ENCODE data around the gene EXT2.

The EXT2 gene

GRCh38 chr11:44083433-44083832 lies 12.0 kb upstream of the EXT2 start:
- Histone ChIP-seq H3K4me1 (ENCODE audit: control insufficient read depth, low read length) (no peaks in the 10 kb centered on the region), H3K27me3 (ENCODE audit: control insufficient read depth, low read length) (no peaks in the 10 kb centered on the region), H3K27ac (ENCODE audit: low read depth, low read length) (no peak overlapping the region), H3K9me2 (replicated peaks; ENCODE audit: control insufficient read depth, low read length) (no peaks in the 10 kb centered on the region), H3K79me2 (ENCODE audit: control insufficient read depth, low read length) (no peaks in the 10 kb centered on the region), H3F3A (ENCODE audit: control insufficient read depth, insufficient read depth) (no peaks in the 10 kb centered on the region), H3K9me3 (ENCODE audit: control insufficient read depth, insufficient read depth, low read length) (0 out of 2 replicates have a peak, but pooled peaks cover 2% of the 10 kb centered on the region), H4K20me1 (ENCODE audit: control insufficient read depth, insufficient read depth, low read depth, low read length) (no peaks in the 10 kb centered on the region), H3K4me3 (ENCODE audit: low read length) (no peak overlapping the region), H3K36me3 (ENCODE audit: control insufficient read depth, low read length) (no peaks in the 10 kb centered on the region), H3K4me2 (ENCODE audit: low read length) (no peak overlapping the region)
- TF ChIP-seq CTCF (IDR thresholded peaks at IDR 0.05; ENCODE audit: low read depth, low read length, poor library complexity, severe bottlenecking) (no peak), EZH2phosphoT487 (IDR thresholded peaks at IDR 0.05; ENCODE audit: borderline replicate concordance, low read length) (no peak)

DNA sequence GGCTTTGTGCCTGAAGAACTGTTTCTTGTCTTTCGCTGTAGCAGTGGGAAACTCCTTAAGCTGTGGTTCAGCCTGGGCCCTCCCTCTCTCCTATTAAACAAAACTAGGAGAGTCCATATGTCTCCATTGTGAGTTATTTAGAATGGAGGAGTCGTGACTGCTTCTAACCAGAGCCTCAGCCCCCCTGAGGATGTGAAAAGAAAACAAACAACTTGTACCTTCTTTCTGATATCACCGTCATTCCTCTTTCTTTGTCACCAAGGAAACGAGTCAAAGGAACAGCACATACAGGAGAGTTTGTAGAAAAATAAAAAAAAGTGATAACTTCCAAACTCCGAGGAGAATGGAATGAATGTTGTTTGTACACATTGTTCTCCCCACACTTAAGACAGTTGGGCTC lies 11.6 kb upstream of the EXT2 start:
- no peak overlapping the region for H3K4me3 ChIP-seq (ENCODE audit: low read length)
- no peaks in the 10 kb centered on the region for H3K36me3 ChIP-seq (ENCODE audit: control insufficient read depth, low read length)
- no peaks in the 10 kb centered on the region for H4K20me1 ChIP-seq (ENCODE audit: control insufficient read depth, insufficient read depth, low read depth, low read length)
- no peaks in the 10 kb centered on the region for H3K4me1 ChIP-seq (ENCODE audit: control insufficient read depth, low read length)
- no peak overlapping the region for H3K4me2 ChIP-seq (ENCODE audit: low read length)
- H3K27ac ChIP-seq (ENCODE audit: low read depth, low read length): no peak overlapping the region
- TF ChIP-seq EZH2phosphoT487 (IDR thresholded peaks at IDR 0.05; ENCODE audit: borderline replicate concordance, low read length) (no peak), CTCF (IDR thresholded peaks at IDR 0.05; ENCODE audit: low read depth, low read length, poor library complexity, severe bottlenecking) (no peak)
- H3K27me3 ChIP-seq (ENCODE audit: control insufficient read depth, low read length): no peaks in the 10 kb centered on the region
- H3F3A ChIP-seq (ENCODE audit: control insufficient read depth, insufficient read depth): no peaks in the 10 kb centered on the region
- H3K79me2 ChIP-seq (ENCODE audit: control insufficient read depth, low read length): no peaks in the 10 kb centered on the region
- H3K9me3 ChIP-seq (ENCODE audit: control insufficient read depth, insufficient read depth, low read length): 0 out of 2 replicates have a peak, but pooled peaks cover 2% of the 10 kb centered on the region
- H3K9me2 ChIP-seq (replicated peaks; ENCODE audit: control insufficient read depth, low read length): no peaks in the 10 kb centered on the region

GRCh38 chr11:44085330-44085729 lies 10.1 kb upstream of the EXT2 start:
- H3K27ac ChIP-seq (ENCODE audit: low read depth, low read length): no peak overlapping the region
- no peak for TF ChIP-seq EZH2phosphoT487 (IDR thresholded peaks at IDR 0.05; ENCODE audit: borderline replicate concordance, low read length)
- no peak for TF ChIP-seq CTCF (IDR thresholded peaks at IDR 0.05; ENCODE audit: low read depth, low read length, poor library complexity, severe bottlenecking)
- H3K9me2 ChIP-seq (replicated peaks; ENCODE audit: control insufficient read depth, low read length): no peaks in the 10 kb centered on the region
- no peaks in the 10 kb centered on the region for H3F3A ChIP-seq (ENCODE audit: control insufficient read depth, insufficient read depth)
- 0 out of 2 replicates have a peak, but pooled peaks cover 2% of the 10 kb centered on the region for H3K9me3 ChIP-seq (ENCODE audit: control insufficient read depth, insufficient read depth, low read length)
- H3K4me3 ChIP-seq (ENCODE audit: low read length): no peak overlapping the region
- no peaks in the 10 kb centered on the region for H3K79me2 ChIP-seq (ENCODE audit: control insufficient read depth, low read length)
- no peaks in the 10 kb centered on the region for H4K20me1 ChIP-seq (ENCODE audit: control insufficient read depth, insufficient read depth, low read depth, low read length)
- H3K27me3 ChIP-seq (ENCODE audit: control insufficient read depth, low read length): no peaks in the 10 kb centered on the region
- no peaks in the 10 kb centered on the region for H3K36me3 ChIP-seq (ENCODE audit: control insufficient read depth, low read length)
- no peak overlapping the region for H3K4me2 ChIP-seq (ENCODE audit: low read length)
- peaks cover 3% of the 10 kb centered on the region; the same call in 1 of the 2 replicates for H3K4me1 ChIP-seq (ENCODE audit: control insufficient read depth, low read length)

All from DOHH2 (cell line).